GM19023 (cell line): Measurements from ENCODE around the gene TTLL8.

Experiments used
- ATAC-seq: cut with Tn5 transposase; IDR thresholded peaks from one replicate; pipeline ENCODE4 v1.9.1; 2021; ENCODE audit warnings: mild to moderate bottlenecking, moderate library complexity; ENCODE audit not compliant: unreplicated experiment

Gene TTLL8

DNA sequence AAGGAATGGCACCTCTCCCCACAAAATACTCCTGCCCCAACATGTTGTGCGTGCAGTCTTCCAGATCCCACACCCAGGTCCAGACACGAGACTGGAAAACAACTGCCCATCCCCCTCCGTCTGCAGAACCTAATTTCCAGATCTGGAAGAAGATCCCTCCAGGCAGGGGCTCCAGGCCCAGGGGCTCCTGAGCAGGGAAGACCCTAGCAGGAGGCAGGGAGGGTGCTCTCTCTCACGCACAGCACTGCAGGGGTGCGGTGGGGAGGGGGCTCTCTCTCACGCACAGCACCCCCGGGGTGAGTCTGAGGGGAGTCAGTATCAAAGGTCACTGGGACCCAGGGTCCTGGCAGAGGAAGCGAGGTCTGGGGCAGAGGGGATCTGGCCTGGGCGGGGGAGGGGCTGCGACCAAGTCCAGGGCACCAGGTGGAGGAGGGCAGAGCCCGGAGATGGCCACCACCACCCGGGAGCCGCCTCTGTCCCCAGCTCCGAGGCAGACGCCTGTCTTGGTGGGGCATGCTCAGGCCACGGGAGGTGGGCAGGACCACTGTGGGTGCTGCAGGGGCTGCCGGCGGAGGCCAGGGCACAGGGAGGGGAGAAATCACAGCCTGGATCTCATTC lies 25.5 kb upstream of the TTLL8 start:
- no peak for ATAC-seq

DNA sequence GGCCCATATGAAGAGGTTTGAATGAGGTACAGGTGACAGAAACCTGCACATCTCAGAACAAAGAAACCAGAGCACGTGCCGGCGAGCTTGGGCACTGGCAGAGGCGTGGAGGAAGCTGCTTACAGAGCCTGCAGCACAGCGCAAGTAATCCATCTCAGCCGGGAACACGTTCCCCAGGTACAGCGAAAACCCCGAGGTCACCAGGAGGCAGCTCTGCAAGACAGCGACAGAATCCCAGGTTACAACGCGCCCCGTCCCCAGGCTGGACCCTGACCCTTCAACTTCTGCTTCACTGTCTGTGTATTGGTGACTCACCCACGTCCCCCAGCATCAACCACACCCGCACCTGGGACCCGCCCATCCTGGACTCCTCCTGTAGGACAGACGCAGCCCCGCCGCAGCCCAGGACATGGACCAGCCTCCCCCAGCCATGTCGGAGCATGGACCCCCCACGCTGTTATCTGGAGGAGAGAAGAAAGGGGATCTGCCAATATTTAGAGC lies 24.9 kb upstream of the TTLL8 start:
- ATAC-seq: no peak

DNA sequence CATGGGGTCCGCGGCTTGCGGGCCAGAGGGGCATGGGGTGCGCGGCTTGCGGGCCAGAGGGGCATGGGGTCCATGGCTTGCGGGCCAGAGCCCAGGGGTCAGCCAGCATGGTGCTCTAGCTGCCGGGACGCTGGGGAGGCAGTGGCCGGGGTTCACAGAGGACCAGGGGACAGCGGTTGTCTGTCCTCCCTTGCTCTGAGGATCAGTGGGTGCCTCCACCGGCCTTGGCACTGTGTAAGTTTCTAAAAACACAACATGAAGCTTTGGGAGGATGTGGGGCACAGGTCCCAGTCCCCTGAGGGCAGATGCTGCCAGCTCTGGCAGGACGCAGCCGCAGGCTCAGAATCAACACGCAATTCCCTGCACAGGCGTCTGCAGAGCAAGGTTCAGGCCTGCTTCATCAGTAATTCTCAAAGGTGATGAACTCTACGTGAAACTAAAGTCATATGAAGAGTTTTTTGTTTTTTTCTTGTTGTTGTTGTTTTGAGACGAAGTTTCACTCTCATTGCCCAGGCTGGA lies 24.2 kb upstream of the TTLL8 start:
- no peak for ATAC-seq

DNA sequence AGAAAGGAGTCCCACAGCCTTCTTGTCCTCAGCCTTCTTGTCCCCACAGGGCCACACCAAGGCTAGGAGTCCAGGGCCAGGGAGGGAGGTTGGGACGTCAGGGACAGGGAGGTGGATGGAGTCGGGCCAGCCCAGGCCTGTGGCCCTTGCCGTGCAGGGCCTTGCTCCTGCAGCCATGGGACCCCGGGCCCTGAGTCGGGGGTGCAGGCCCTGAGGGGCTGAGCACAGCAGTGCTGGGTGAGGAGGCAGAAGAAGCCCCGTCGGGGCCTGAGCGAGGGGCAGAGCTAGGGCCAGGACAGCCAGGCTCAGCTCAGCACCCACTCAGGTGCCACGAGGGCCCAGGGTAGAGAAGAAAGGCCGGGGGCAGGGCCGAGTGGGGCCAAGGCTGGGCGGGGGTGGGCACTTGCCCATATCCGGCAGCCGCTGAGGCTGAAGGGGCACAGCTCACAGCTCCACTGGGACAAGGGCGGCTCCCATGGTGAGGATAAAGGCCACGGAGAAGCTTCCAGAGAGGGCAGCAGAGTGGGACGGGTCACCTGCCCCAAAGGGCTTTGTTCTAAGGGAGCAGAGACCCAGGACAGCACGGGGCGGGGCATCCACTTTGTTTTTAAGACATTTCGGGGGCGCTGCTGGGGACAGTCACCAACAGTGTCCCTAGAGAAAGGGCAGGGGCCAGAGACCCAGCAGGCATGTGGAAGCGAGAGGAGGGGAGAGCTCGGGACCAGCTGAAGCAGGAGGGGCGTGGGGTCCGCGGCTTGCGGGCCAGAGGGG lies 23.5 kb upstream of the TTLL8 start:
- ATAC-seq: no peak

DNA sequence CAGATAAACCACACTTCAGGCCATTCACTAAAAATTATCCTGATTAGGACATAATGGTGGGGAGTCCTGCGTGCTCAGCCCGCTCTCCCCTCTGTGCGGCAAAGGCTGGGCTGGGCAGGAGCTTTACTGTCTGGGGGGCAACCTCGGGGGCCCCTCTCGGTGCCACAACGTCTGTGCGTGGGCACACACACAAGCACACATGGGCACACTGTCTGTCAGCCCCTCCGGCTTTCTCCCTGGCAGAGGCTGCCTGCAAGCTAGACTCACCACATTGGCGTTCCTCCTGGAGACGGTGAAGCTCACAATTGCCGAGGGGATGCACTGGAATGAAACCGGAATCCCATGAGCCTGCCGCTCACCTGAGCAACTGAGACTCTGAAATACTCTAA lies 22.0 kb upstream of the TTLL8 start:
- no peak for ATAC-seq

DNA sequence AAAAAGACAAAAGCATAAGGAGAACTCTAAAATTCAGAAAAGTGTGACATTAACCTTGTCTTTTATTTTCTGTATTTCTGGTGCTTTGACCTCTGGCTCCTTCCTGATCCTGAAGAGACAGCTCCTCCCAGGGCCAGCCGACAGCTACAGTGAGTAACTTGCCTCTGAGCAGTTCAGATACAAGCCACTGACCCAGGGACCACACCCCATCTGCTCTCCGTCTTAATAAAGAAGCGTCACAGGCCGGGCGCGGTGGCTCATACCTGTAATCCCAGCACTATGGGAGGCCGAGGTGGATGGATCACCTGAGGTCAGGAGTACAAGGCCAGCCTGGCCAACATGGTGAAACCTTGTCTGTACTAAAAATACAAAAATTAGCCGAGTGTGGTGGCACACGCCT lies 20.7 kb upstream of the TTLL8 start:
- ATAC-seq: no peak

DNA sequence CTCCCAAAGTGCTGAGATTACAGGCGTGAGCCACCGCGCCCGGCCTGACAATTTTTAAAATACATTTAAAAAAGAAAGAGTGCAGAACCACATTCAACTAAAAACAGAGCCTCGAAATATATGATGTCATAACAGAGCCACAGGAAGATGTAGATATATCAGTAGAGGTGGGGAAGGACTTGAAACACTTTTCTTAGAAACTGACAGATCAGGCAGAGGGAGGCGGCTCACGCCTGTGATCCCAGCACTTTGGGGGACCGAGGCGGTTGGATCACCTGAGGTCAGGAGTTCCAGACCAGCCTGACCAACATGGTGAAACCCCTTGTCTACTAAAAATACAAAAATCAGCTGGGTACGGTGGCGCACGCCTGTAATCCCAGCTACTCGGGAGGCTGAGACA lies 20.1 kb upstream of the TTLL8 start:
- ATAC-seq: no peak

DNA sequence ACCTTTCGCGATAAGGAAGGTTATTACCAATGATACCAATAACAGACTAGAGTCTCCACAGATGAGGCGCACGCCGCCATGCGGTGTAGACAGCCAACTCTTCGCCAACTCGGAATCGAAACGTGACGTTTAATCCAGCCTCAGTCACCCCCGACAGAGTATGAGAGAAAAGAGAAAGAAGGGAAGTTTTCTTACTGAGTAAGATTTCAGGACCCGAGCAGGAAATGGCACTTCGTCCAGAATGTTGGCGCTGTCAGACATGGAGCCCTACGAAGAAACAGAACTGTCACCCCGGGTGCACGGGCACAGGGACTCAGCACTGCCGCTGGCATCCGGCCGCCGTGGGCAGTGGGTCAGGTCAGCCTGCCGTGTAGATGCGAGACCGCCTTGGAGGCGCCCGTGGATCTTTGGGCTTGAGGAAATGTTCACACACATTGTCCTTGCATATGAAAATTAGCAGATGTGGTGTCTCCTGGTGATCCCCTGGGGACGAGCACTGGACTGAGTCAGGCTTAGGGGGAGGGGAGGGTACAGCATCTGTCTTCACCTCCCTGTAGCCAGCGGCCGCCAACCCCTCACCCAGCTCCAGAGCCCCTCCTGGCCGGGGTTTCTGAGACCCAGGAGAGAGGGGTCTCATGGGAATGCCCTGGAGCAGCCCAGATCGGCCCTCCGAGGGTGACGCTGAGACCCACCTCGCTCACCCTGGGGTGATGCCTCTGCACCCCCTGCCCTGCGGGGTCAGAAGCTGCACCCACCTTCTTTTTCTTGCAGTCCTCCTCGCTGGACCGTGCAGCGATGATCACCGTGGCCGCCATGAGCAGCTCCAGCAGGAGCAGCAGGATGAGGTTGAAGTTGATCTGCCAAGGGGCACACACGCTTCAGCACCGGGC lies 18.8 kb upstream of the TTLL8 start:
- ATAC-seq: no peak

DNA sequence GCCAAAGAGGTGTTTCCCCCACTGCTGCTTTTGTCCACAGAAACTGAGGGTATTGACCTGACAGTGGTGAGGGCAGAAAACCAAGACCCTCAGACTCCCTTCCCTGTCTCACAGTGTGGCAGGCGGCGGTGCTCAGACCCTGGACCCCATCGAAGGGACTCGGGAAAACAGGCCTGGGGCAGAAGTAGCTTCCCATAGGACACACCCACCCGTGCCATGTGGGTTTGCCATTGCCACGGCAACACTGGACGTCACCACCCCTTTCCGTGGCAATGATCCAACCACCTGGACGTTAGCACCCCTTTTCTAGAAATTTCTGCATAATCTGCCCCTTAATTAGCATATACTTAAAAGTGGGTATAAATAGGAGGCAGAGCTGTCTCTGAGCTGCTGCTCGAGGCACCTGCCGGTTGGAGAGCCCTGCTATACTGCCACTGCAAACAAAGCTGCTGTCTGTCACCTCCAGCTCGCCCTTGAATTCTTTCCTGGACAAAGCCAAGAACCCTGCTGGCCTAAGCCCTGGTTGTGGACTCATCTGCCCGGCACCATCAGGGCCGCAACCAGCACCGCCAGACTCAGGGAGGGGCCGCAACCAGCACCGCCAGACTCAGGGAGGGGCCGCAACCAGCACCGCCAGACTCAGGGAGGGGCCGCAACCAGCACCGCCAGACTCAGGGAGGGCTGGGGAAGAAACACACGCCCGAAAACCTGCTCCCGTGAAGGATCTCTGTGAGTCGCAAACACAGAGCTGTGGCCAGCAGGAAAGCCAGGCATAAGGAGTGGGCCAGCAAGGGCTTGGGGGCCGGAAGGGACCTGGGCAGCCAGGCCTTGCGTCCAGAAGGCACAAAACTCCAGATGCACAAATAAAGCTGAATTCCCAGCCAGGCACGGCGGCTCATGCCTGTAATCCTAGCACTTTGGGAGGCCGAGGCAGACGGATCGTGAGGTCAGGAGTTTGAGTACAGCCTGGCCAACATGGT lies 16.7 kb upstream of the TTLL8 start:
- ATAC-seq: no peak

DNA sequence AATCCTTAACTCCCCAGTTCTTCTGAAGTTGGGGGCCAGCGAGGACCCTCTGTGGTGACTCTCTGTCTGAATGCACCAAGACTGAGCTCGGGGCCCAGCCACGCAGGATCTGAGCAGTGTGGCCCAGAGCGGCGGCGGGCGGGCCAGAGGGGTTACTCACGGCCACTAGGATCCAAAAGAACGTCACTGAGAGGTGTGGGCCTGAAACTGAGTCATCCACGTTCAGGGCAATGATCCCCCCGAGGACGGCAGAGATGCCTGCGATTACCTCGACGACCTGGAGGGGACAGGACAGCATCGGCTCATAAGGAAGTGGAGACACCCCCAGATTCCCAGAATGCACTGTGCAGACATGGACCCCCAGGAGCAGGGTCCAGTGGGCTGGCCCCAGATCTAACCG lies 16.0 kb upstream of the TTLL8 start:
- ATAC-seq: no peak

DNA sequence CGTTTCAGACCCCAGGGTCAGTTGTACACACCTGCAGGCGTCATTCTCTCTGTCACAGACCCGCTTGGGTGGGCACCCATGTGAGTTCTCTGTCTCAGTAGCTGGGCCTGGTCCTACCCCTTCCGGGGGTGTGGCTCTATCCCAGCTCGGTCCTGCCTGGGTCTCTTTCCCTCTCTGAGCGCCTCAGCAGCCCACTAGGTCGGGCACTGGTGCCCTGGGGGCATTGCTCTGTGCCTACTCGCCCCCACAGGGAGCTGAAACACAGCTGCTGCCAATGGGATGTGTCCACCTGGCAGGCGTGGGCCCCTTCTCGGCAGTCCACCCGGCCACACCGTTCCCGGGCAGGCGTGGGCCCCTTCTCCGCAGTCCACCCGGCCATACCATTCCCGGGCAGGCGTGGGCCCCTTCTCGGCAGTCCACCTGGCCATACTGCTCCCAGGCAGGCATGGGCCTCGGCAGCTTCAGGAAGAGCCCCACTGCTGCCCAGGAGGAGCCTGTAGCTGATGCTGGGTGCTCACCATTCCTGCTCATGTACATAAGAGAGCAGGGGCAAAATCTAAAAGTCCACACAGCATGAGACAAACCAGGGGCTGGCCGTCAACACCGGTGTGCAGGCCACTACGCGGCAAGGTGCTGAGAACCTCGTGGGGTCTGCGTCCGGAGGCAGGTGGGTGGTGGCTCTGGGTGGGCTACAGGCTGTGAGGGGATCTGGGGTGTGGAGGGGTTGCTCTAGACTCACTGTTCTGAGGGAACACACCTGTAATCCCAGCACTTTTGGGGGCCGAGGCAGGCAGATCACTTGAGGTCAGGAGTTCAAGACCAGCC lies 14.8 kb upstream of the TTLL8 start:
- no peak for ATAC-seq

DNA sequence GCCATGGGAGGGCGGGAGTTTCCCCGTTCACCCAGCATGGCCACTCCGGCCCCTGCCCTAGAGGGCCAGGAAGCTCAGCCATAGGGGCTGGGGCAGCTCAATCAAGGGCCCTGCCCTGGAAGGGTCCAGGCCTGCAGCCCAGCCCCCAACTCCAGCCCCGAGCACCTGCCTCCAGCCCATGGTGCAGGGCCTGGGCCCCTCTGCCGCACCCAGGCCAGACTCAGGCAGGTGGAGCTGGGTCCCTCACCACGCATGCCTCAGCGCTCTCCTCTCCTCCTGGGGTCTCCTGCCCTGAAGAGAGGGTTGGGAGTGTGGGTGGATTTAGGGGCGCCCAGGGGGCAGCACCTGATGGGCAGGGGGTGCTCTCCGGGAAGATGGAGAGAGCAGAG lies 14.1 kb upstream of the TTLL8 start:
- no peak for ATAC-seq

DNA sequence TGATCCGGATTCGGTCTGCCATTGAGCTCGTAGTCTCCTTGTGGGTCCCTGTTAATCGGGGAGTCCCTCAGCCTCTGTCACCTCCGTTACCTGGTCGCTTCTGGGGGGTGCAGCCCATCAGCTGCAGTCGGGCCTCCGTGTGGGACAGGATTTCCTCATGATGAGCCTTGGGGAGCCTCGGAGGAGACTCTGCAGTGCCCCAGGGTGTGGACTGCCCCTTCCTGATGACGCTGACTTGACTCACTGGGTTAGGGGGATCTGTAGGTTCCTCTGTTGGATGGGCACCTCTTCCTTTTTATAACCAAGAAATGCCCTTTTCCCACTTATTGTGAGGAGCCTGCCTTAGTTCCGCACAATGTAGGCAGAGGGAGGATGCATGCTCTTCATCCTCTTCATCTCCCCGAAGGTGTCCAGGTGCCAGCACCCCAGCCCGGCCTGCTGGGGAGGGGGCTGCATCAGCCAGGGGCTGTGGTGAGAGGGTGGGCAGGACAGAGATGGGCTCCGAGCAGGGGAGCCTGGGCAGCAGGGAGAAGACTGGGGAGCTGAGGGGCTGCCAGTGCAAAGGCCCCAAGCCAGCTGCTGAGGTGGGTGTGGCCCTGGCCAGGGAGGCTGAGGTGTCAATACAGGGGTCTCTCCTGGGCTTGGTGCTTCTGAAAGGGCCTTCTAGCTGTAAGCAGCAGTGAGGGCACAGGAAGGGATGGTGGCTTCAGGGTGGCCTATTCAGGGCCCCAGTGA lies 13.5 kb upstream of the TTLL8 start:
- ATAC-seq: no peak

DNA sequence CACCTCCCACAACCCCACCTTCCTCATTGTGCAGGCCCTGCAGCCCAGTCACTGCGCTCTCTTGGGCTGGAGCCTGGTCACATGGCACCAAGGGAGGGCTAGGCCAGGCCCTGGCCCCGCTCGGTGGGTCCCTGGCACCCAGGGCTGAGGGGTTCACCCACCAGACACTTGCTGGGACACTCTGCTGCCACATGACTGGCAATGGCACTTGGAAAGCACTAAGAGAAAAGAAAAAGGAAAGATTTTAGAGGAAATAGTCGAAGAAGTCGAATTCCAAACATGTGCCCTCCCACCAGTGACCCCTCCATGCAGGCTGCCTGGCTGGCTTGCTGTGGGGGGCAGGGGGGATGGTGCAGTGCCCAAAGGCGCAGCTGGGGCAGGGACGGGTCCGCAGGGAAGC lies 12.3 kb upstream of the TTLL8 start:
- no peak for ATAC-seq

DNA sequence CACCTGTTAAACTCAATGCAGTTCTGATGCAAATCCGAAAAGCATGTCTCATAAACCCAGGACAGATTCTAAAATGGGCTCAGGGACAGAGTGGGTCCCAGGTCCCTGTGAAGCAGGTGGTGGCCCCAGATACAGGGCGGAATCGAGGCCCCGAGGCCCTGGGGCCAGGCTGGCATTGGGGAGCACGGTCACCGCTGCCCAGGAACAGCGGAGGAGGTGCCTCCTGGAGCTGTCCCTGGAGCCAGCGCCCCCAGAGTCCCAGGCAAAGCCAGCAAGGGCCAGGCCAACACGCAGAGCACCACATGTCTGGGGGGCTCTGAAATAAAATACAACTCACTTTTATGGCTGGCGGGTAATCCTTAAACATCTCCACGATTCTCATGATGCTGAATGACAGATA lies 10.0 kb upstream of the TTLL8 start:
- no peak for ATAC-seq

DNA sequence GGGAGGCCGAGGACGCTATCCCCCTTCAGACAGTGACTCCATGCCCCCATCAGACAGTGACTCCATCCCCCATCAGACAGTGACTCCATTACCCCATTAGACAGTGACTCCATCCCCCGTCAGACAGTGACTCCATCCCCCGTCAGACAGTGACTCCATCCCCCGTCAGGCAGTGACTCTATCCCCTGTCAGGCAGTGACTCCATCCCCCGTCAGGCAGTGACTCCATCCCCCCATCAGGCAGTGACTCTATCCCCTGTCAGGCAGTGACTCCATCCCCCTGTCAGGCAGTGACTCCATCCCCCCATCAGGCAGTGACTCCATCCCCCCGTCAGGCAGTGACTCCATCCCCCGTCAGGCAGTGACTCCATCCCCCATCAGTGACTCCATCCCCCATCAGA lies 9.1 kb upstream of the TTLL8 start:
- ATAC-seq: no peak

DNA sequence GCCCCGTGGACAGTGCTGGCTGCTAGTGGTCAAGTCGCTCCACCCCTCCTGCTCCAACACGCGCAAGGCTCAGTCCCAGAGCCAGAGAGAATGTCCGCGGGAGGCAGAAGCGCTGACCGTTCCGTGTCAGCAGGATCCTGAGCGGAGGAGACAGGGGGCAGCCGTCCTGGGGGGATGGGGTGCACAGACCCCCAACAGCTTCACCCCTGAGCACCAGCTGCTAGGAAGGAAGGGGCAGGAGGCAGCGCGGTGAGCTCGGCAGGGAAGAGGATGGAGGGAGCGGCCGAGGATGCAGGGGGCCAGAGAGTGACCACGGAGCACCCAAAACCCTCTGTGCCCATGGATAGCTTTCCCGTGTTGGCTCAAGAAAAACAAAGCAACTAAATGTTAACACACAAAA lies 6.4 kb upstream of the TTLL8 start:
- ATAC-seq: no peak

DNA sequence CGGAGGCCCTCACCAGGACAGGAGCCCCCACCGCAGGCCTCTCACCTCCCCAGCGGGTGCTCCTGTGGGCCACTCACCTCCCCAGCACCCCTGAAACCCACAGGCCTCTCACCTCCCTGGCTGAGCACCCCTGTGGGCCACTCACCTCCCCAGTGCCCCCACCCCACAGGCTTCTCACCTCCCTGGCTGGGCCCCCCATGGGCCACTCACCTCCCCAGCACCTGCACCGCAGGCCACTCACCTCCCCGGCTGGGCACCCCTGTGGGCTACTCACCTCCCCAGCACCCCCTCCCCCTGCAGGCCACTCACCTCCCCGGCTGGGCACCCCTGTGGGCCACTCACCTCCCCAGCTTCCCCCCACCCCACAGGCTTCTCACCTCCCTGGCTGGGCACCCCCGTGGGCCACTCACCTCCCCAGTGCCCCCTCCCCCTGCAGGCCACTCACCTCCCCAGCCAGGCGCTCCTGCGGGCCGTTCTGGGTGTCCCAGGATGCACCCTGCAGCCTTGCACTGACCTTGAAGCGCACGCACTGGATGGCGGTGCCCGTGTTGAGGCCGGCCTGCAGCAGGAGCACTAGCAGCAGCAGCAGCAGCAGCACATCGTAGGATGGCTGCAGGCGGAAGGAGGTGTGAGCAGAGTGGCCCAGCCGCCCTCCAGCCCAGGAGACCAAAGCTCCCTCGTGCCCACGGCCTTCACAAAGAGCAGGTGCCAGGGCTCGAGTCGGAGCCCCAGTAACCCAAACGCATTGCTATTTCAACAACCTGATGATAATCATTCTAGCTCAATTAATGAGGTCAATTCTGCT lies 5.7 kb upstream of the TTLL8 start:
- ATAC-seq: no peak
